Thyroid gland (tissue), 4 donors: ENCODE data around the gene ANLN.
"Not testable (repeated sequence)": the region's sequence is repeated elsewhere in the genome, so short reads cannot be mapped to it uniquely, and the experiment has no call there.

ENCODE experiments used
- CTCF ChIP-seq, 6 experiments: fragments of 200-600 bp in 3 of 6; fragments of 450-650 bp in 3 of 6; sonication (generic) in 3 of 6; IDR thresholded peaks; one replicate each; pipeline ENCODE4 v1.5.1; 2016 to 2019; ENCODE audit warnings: antibody characterized with exemption in 6 of 6, mild to moderate bottlenecking in 2 of 6, inconsistent platforms in 1 of 6, moderate library complexity in 1 of 6
- POLR2A ChIP-seq, 2 donors: fragments of 450-650 bp; IDR thresholded peaks; one replicate each; pipeline ENCODE4 v1.6.1; 2017; ENCODE audit warnings: antibody characterized with exemption in 2 of 2, mild to moderate bottlenecking in 2 of 2, moderate library complexity in 1 of 2

GRCh38 chr7:36488672-36489071 lies 99.0 kb downstream of the ANLN start:
- not testable (repeated sequence) for TF ChIP-seq CTCF, POLR2A (IDR thresholded peaks at IDR 0.05)
